Breast epithelium (tissue), 4 donors: ENCODE measurements around the gene PROZ. TPM values are rescaled to one million over a fixed set of nuclear protein-coding genes. Genes with fewer than 3 reads are reported as not detected.

Experiments
- DNase-seq, 2 donors: peaks; one replicate each; pipeline ENCODE4 v3.0.0-alpha.2; 2019; ENCODE audit warnings: low spot score in 2 of 2
- H3K27ac ChIP-seq, 2 donors: fragments of 200-600 bp; sonication (generic) in 1 of 2; one replicate each; pipeline ENCODE4 v1.5.1; 2016 to 2019; ENCODE audit warnings: mild to moderate bottlenecking in 1 of 2
- H3K27me3 ChIP-seq, 2 donors: fragments of 200-600 bp; sonication (generic) in 1 of 2; one replicate each; pipeline versions ENCODE4 v1.5.1 to v1.6.0; 2017 to 2019; ENCODE audit warnings: control low read depth in 1 of 2, mild to moderate bottlenecking in 1 of 2
- H3K36me3 ChIP-seq: fragments of 200-600 bp; one replicate; pipeline ENCODE4 v1.5.1; 2019
- H3K4me1 ChIP-seq, 2 donors: fragments of 200-600 bp; sonication (generic); one replicate each; pipeline ENCODE4 v1.5.1; 2016 to 2019; ENCODE audit warnings: control low read depth in 1 of 2
- H3K4me3 ChIP-seq, 3 donors: fragments of 200-600 bp; sonication (generic); 1 replicate in 2 of 3; 2 replicates in 1 of 3; pipeline ENCODE4 v1.5.1; 2016 to 2019; ENCODE audit warnings: mild to moderate bottlenecking in 3 of 3, moderate library complexity in 2 of 3
- H3K9me3 ChIP-seq, 2 donors: fragments of 200-600 bp; sonication (generic) in 1 of 2; one replicate each; pipeline ENCODE4 v1.5.1; 2016 to 2019; ENCODE audit warnings: control low read depth in 1 of 2
- CTCF ChIP-seq, 3 donors: fragments of 450-650 bp; IDR thresholded peaks; one replicate each; pipeline ENCODE4 v1.5.1; 2016 to 2017; ENCODE audit warnings: antibody characterized with exemption in 3 of 3, mild to moderate bottlenecking in 3 of 3, moderate library complexity in 3 of 3
- POLR2A ChIP-seq: fragments of 450-650 bp; IDR thresholded peaks from one replicate; pipeline ENCODE4 v1.6.1; 2016; ENCODE audit warnings: antibody characterized with exemption, mild to moderate bottlenecking, moderate library complexity
- POLR2AphosphoS5 ChIP-seq, 3 donors: sonication (generic); formaldehyde crosslinking; IDR thresholded peaks; one replicate each; pipeline ENCODE4 v1.6.1; 2017; ENCODE audit warnings: antibody characterized with exemption in 3 of 3
- intact Hi-C: fragments of 100-400 bp; cut with DNase I; formaldehyde crosslinking; loops from one replicate; pipeline ENCODE4 v1.15.1; 2023; ENCODE audit warnings: low total_unique reads
- total RNA-seq, 3 donors: library from RNA; depleted of rRNA; stranded (reverse); fragments of >200 nt; gene quantifications; one replicate each; pipeline ENCODE4 v1.1.0, GENCODE V29; 2016

Gene PROZ
- total RNA-seq, 3 donors from 2014 or later: not detected

- H3K4me1 ChIP-seq: no peaks in the 10 kb centered on the region
- no peaks in the 10 kb centered on the region for H3K27me3 ChIP-seq
- H3K9me3 ChIP-seq: no peaks in the 10 kb centered on the region
- H3K4me3 ChIP-seq: no peak overlapping the region
- H3K27ac ChIP-seq: no peak overlapping the region
- no peaks in the 10 kb centered on the region for H3K36me3 ChIP-seq
- intact Hi-C loops: no loop called here
- TF ChIP-seq POLR2AphosphoS5 (IDR thresholded peaks at IDR 0.05): no peak
- TF ChIP-seq POLR2A: no peak
- no peak for TF ChIP-seq CTCF (IDR thresholded peaks at IDR 0.05)
- DNase-seq: no peak
Measured at GRCh38 chr13:113116206-113116800, 42.1 kb upstream of the PROZ start.

- TF ChIP-seq POLR2AphosphoS5 (IDR thresholded peaks at IDR 0.05) (no peak), POLR2A (no peak), CTCF (IDR thresholded peaks at IDR 0.05) (no peak)
- Histone ChIP-seq H3K4me3 (no peak overlapping the region), H3K4me1 (no peaks in the 10 kb centered on the region), H3K27me3 (no peaks in the 10 kb centered on the region), H3K27ac (no peak overlapping the region), H3K36me3 (no peaks in the 10 kb centered on the region), H3K9me3 (no peaks in the 10 kb centered on the region)
- DNase-seq: no peak
- intact Hi-C loops: no loop called here
Measured at GRCh38 chr13:113116871-113117271, 41.6 kb upstream of the PROZ start.

GRCh38 chr13:113117335-113117872 is 41.0 kb upstream of the PROZ start:
- intact Hi-C loops: no loop called here
- H3K36me3 ChIP-seq: no peaks in the 10 kb centered on the region
- no peak overlapping the region for H3K27ac ChIP-seq
- no peak for TF ChIP-seq POLR2A
- no peak for TF ChIP-seq POLR2AphosphoS5 (IDR thresholded peaks at IDR 0.05)
- peak in 1 of 2 donors; percentile 34 for DNase-seq
- no peaks in the 10 kb centered on the region for H3K4me1 ChIP-seq
- H3K9me3 ChIP-seq: no peaks in the 10 kb centered on the region
- H3K27me3 ChIP-seq: no peaks in the 10 kb centered on the region
- H3K4me3 ChIP-seq: no peak overlapping the region

GRCh38 chr13:113117911-113118260 is 40.6 kb upstream of the PROZ start:
- peak in 1 of 2 donors; percentile 49 for DNase-seq
- H3K4me3 ChIP-seq: no peak overlapping the region
- no peaks in the 10 kb centered on the region for H3K27me3 ChIP-seq
- intact Hi-C loops: no loop called here
- no peaks in the 10 kb centered on the region for H3K4me1 ChIP-seq
- no peaks in the 10 kb centered on the region for H3K9me3 ChIP-seq
- H3K36me3 ChIP-seq: no peaks in the 10 kb centered on the region
- no peak for TF ChIP-seq POLR2AphosphoS5 (IDR thresholded peaks at IDR 0.05)
- TF ChIP-seq POLR2A: no peak
- no peak for TF ChIP-seq CTCF (IDR thresholded peaks at IDR 0.05)
- no peak overlapping the region for H3K27ac ChIP-seq

- no peak for TF ChIP-seq CTCF (IDR thresholded peaks at IDR 0.05)
- Histone ChIP-seq H3K36me3 (no peaks in the 10 kb centered on the region), H3K4me3 (no peak overlapping the region), H3K9me3 (no peaks in the 10 kb centered on the region), H3K4me1 (no peaks in the 10 kb centered on the region), H3K27ac (no peak overlapping the region), H3K27me3 (no peaks in the 10 kb centered on the region)
- intact Hi-C loops: no loop called here
- DNase-seq: peak in 1 of 2 donors; percentile 48
Measured at GRCh38 chr13:113118261-113119021, 40.0 kb upstream of the PROZ start.
